Measurements from ENCODE around the gene PRAMEF26.
"Not testable (repeated sequence)": the region's sequence is repeated elsewhere in the genome, so short reads cannot be mapped to it uniquely, and the experiment has no call there.

Gene PRAMEF26

DNA sequence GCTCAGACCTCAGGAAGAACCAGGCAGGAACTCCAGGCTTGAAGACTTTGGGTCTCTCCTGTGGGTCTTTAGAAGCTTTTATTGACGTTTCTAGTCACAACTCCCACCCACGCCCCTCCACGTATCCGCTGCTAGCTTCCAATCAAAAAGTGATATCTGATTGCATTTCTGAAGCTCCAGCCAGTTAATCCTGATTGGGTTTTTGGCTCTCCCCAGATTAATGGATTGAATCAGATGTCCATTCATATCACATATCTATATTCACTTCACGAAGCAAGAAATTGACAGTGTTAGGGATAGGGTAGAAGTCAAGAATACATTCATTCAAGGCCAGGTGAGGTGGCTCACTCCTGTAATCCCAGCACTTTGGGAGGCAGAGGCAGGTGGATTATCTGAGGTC, at the start of gene PRAMEF26:
Gene PRAMEF26 (minus strand): TSS at position 101 of the 400 bp plus-strand sequence. CDS start 2,914 bp downstream, outside the sequence.
- not testable (repeated sequence) for DNase-seq

DNA sequence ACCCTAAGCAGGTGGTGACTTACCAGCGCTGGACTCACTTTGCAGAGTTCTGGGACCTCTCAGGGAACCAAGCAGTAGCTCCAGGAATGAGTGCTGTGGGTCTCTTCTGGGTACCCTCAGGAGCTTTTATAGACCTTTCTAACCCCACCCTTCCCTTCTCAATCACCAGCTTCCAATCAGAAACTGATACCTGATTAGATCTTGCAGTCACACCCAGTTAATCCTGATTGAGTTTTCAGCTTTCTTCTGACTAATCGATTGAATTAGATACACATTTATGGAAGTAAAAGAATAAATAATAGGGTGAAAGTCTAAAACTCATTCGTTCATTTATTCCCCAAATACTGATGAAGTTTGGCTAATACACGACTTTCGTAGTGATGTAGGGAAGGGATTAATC, 45.5 kb upstream of the PRAMEF26 start, which contains the start of gene PRAMEF13:
Gene PRAMEF13 (minus strand): TSS at position 101 of the 400 bp plus-strand sequence. CDS start 1,820 bp downstream, outside the sequence.
- DNase-seq = not testable (repeated sequence)

DNA sequence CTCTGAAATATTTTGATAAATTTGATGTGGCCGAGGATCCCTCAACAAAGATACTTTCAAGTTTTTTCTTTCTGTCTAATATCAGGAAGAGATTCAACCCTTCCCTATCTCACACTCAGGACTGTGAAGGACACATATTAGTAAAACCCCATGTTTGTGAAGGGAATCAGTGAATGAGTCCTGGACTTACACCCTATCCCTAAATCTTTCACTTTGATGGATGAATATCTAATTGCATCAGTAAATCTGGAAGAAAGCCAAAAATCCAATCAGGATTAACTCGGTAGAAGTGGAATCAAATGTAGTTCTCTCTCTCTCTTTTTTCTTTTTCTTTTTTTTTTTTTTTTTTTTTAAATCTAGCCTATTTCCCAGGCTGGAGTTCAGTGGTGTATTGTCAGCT, 15.7 kb upstream of the PRAMEF26 start, which contains the start of gene PRAMEF9:
Gene PRAMEF9 (plus strand): TSS at position 301 of the 400 bp plus-strand sequence. CDS start 3,433 bp downstream, outside the sequence.
- DNase-seq = not testable (repeated sequence)

DNA sequence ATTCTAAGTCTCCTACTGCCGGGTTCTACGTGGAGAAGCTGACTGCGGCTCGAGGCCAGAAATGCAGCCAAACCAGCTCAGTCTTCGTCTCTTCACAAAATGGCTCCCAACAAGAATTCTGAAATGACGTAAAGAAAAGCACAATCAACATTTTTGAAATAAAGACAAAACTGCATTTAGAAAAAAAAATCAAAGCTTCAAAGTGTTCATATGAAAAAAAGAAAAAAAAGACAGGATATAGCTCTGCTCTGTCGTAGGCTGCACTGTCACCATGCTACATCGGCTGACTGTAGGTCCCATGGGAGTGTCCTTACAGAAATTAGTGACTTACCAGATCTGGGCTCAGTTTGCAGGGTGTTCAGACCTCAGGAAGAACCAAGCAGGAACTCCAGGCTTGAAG, 9.7 kb upstream of the PRAMEF26 start, which contains the start of gene HNRNPCL4:
Gene HNRNPCL4 (minus strand): TSS at position 101 of the 400 bp plus-strand sequence. CDS start 164 bp downstream, outside the sequence.
- DNase-seq = not testable (repeated sequence)

DNA sequence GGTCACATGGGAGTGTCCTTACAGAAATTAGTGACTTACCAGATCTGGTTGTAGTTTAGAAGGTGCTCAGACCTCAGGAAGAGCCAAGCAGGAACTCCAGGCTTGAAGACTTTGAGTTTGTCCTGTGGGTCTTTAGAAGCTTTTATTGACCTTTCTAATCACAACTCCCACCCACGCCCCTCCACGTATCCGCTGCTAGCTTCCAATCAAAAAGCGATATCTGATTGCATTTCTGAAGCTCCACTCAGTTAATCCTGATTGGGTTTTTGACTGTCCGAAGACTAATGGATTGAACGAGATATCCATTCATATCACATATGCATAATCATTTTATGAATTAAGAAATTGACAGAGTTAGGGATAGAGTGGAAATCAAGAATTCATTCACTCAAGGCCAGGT, 39.1 kb downstream of the PRAMEF26 start, which contains the start of gene HNRNPCL2:
Gene HNRNPCL2 (minus strand): TSS at position 101 of the 400 bp plus-strand sequence. CDS start 454 bp downstream, outside the sequence.
- DNase-seq = not testable (repeated sequence)
